HUES64 (cell line): ENCODE results near the gene PKP3.
"Not testable (repeated sequence)": the region's sequence is repeated elsewhere in the genome, so short reads cannot be mapped to it uniquely, and the experiment has no call there.

ENCODE experiments used
- H3K27ac ChIP-seq: 2 replicates; pipeline ENCODE4 v1.7.0; 2013; ENCODE audit warnings: low read depth, low read length, inconsistent platforms
- H3K27me3 ChIP-seq: 2 replicates; pipeline ENCODE4 v1.6.1; 2013; ENCODE audit warnings: mild to moderate bottlenecking, low read length; ENCODE audit not compliant: insufficient read depth
- H3K36me3 ChIP-seq: 2 replicates; pipeline ENCODE4 v1.6.1; 2013; ENCODE audit warnings: mild to moderate bottlenecking, low read length; ENCODE audit not compliant: insufficient read depth
- H3K4me1 ChIP-seq: 2 replicates; pipeline ENCODE4 v1.6.1; 2013; ENCODE audit warnings: mild to moderate bottlenecking, low read length, moderate library complexity; ENCODE audit not compliant: insufficient read depth
- H3K4me3 ChIP-seq: 2 replicates; pipeline ENCODE4 v1.5.1; 2013; ENCODE audit warnings: mild to moderate bottlenecking, low read length, moderate library complexity
- H3K9ac ChIP-seq: 2 replicates; pipeline ENCODE4 v1.6.1; 2013; ENCODE audit warnings: mild to moderate bottlenecking, low read depth, low read length
- H3K9me3 ChIP-seq: 2 replicates; pipeline ENCODE4 v1.6.1; 2013; ENCODE audit warnings: low read depth, low read length; ENCODE audit not compliant: insufficient read depth
- WGBS: fragments of 150-250, 120-280 bp; methylation state at CpG from one replicate; pipeline ENCODE4 v1.1.7; 2013; ENCODE audit warnings: missing lambda C conversion rate; 5-methylcytosine and 5-hydroxymethylcytosine counted together

Gene PKP3

GRCh38 chr11:417652-418342 is 23.8 kb downstream of the PKP3 start:
- peak overlapping the region; percentile 68 for H3K4me3 ChIP-seq
- 0 out of 2 replicates have a peak, but pooled peaks cover 3% of the 10 kb centered on the region for H3K4me1 ChIP-seq
- H3K9ac ChIP-seq: peak overlapping the region; percentile 65; the same call in 1 of the 2 replicates
- no peaks in the 10 kb centered on the region for H3K36me3 ChIP-seq
- H3K9me3 ChIP-seq: no peaks in the 10 kb centered on the region
- WGBS: 73% methylated on average over 19 of the region's 19 CpGs
- H3K27ac ChIP-seq: no peak overlapping the region
- H3K27me3 ChIP-seq: peaks cover 34% of the 10 kb centered on the region

DNA sequence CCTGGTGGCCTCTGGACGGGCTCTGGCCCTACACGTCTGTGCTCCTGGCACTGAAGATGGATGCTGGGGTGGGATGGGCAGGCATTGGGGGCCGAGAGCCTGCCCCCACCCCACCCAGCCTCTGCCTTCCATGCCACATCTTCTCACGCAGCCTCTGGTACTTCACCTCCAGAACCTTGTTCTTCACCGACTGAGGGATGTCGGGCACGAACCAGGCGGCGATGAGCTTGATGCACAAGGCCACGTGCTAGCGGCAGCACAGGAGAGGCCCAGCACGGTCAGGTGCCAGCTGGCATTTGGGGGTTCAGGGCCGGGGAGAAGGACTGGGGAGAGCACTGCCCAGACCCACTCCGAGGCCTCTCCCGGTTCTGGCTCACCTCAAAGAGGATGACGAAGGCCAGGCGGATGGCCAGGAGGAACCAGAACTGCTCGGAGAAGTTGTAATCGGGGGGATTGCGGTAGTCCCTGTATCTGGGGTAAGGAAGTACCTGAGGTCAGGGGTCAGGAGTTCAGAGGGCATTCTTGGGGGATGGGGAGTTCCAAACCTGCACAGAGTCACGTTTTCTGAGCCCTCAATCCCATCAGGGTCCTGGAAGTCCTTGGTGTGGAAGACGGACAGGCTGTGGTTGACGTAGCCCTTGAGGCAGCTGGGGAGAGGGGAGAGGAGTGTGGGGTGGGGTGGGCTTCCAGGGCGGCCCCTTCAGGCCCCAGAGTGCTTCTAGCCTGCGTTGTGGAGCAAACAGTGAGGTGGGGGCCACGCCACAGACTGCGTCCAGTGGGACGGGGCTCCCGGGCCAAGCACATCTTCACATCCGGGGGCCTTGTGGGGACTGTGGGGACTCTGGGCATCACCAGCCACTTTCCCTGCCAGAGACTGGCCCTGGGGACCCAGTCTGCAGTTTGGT is 24.6 kb downstream of the PKP3 start:
- Histone ChIP-seq H3K27me3 (peaks cover 34% of the 10 kb centered on the region), H3K27ac (no peak overlapping the region), H3K4me1 (0 out of 2 replicates have a peak, but pooled peaks cover 3% of the 10 kb centered on the region), H3K9me3 (no peaks in the 10 kb centered on the region), H3K36me3 (no peaks in the 10 kb centered on the region), H3K9ac (no peak overlapping the region), H3K4me3 (no peak overlapping the region)
- 94% methylated on average over 30 of the region's 30 CpGs for WGBS

GRCh38 chr11:419248-420005 is 25.4 kb downstream of the PKP3 start:
- 0 out of 2 replicates have a peak, but pooled peaks cover 3% of the 10 kb centered on the region for H3K4me1 ChIP-seq
- H3K36me3 ChIP-seq: no peaks in the 10 kb centered on the region
- no peak overlapping the region for H3K4me3 ChIP-seq
- 86% methylated on average over 20 of the region's 20 CpGs for WGBS
- H3K9me3 ChIP-seq: no peaks in the 10 kb centered on the region
- peaks cover 37% of the 10 kb centered on the region for H3K27me3 ChIP-seq
- no peak overlapping the region for H3K27ac ChIP-seq
- no peak overlapping the region for H3K9ac ChIP-seq

DNA sequence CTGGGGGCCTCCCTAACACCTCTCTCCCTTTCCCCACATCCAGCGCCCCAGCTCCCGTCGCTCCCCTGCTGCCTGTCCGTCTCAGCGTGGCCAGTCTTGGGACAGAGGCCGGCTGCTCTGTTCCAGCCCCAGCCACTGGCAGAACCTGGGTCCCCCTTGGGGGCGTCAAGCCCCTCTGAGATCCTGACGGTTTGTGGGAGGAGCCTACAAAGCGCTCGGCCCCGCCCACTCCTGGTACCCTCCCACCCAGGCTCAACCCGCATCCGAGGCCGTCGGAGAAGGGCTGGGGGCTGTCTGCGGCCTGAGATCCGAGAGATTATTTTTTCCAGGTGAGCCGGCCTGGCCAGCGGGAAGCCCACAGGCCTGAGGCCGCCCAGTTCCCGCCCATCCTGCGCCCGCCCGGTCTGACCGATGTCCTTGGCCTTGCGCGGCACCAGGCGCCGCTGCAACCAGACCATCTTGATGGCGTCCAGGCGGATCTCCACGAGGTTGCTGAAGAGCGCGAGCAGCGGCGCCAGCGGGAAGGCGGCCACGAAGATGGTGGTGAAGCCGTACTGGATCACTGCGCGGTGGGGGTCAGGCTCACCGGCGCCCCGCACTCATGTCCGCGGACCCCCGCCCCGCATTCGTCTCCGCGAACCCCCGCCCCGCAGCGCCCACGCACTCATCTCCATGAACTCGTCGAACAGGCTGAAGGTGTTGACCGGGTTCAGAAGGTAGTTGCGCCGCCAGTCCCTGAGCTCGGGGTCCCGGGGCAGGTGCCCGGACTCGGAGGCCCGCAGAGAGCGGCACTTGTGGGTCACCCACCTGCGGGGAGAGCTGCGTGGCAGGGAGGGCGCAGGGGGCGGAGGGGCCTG is 26.3 kb downstream of the PKP3 start:
- no peak overlapping the region for H3K27ac ChIP-seq
- H3K36me3 ChIP-seq: no peaks in the 10 kb centered on the region
- no peak overlapping the region for H3K9ac ChIP-seq
- peaks cover 43% of the 10 kb centered on the region for H3K27me3 ChIP-seq
- 93% methylated on average over 71 of the region's 71 CpGs for WGBS
- no peak overlapping the region for H3K4me3 ChIP-seq
- H3K9me3 ChIP-seq: no peaks in the 10 kb centered on the region
- 0 out of 2 replicates have a peak, but pooled peaks cover 2% of the 10 kb centered on the region for H3K4me1 ChIP-seq

GRCh38 chr11:420911-421321 is 26.9 kb downstream of the PKP3 start:
- Histone ChIP-seq H3K9me3 (no peaks in the 10 kb centered on the region), H3K4me3 (no peak overlapping the region), H3K36me3 (no peaks in the 10 kb centered on the region), H3K4me1 (no peaks in the 10 kb centered on the region), H3K27me3 (peaks cover 39% of the 10 kb centered on the region), H3K9ac (no peak overlapping the region), H3K27ac (no peak overlapping the region)
- 95% methylated on average over 21 of the region's 21 CpGs for WGBS

GRCh38 chr11:422249-422656 is 28.2 kb downstream of the PKP3 start:
- H3K27ac ChIP-seq: no peak overlapping the region
- WGBS: 82% methylated on average over 10 of the region's 10 CpGs
- H3K4me1 ChIP-seq: no peaks in the 10 kb centered on the region
- no peak overlapping the region for H3K4me3 ChIP-seq
- peaks cover 25% of the 10 kb centered on the region for H3K27me3 ChIP-seq
- H3K9me3 ChIP-seq: no peaks in the 10 kb centered on the region
- no peaks in the 10 kb centered on the region for H3K36me3 ChIP-seq
- H3K9ac ChIP-seq: no peak overlapping the region

- H3K9ac ChIP-seq: no peak overlapping the region
- no peak overlapping the region for H3K27ac ChIP-seq
- H3K4me1 ChIP-seq: no peaks in the 10 kb centered on the region
- H3K27me3 ChIP-seq: peaks cover 10% of the 10 kb centered on the region
- no peaks in the 10 kb centered on the region for H3K36me3 ChIP-seq
- no peaks in the 10 kb centered on the region for H3K9me3 ChIP-seq
- no peak overlapping the region for H3K4me3 ChIP-seq
- 93% methylated on average over 4 of the region's 4 CpGs for WGBS
Observed at GRCh38 chr11:424232-424631, 30.2 kb downstream of the PKP3 start.

- H3K4me3 ChIP-seq, H3K27ac ChIP-seq, H3K9me3 ChIP-seq, H3K27me3 ChIP-seq, H3K4me1 ChIP-seq, H3K36me3 ChIP-seq, H3K9ac ChIP-seq: not testable (repeated sequence)
- WGBS: 93% methylated on average over 29 of the region's 45 CpGs
Observed at GRCh38 chr11:424766-425165, 30.8 kb downstream of the PKP3 start.

DNA sequence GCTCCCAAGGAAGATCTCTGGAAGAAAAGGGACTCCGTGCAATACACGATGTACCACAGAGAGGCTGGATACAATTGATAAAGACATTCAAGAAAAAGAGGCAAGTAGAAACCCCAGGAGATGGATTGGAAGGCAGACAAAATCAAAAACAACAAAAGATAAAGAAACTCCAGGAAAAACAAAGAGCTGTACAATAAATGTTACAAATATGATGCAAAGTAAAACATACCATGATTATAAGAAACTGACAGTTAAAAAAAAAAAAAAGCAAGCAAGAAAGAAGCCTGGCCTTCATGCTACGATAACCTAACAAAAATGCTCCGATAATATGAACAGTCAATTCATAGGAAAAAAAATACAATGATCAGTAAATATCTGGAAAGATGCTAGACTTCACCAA is 31.3 kb downstream of the PKP3 start:
- Histone ChIP-seq H3K36me3 (no peaks in the 10 kb centered on the region), H3K27ac (no peak overlapping the region), H3K4me1 (no peaks in the 10 kb centered on the region), H3K9ac (no peak overlapping the region), H3K9me3 (no peaks in the 10 kb centered on the region), H3K27me3 (peaks cover 10% of the 10 kb centered on the region; the same call in 1 of the 2 replicates), H3K4me3 (no peak overlapping the region)
- 85% methylated on average over 4 of the region's 4 CpGs for WGBS

- peaks cover 10% of the 10 kb centered on the region; the same call in 1 of the 2 replicates for H3K27me3 ChIP-seq
- WGBS: 91% methylated on average over 8 of the region's 8 CpGs
- H3K4me1 ChIP-seq: no peaks in the 10 kb centered on the region
- H3K9me3 ChIP-seq: no peaks in the 10 kb centered on the region
- H3K27ac ChIP-seq: no peak overlapping the region
- H3K9ac ChIP-seq: no peak overlapping the region
- no peak overlapping the region for H3K4me3 ChIP-seq
- H3K36me3 ChIP-seq: no peaks in the 10 kb centered on the region
Observed at GRCh38 chr11:426851-427250, 32.8 kb downstream of the PKP3 start.
